ENCODE measurements around the gene PCYT2. TPM values are rescaled to one million over a fixed set of nuclear protein-coding genes. Genes with fewer than 3 reads are reported as not detected.

The PCYT2 gene
- total RNA-seq, 1 donor from 2014 or later, result 27.6 TPM

DNA sequence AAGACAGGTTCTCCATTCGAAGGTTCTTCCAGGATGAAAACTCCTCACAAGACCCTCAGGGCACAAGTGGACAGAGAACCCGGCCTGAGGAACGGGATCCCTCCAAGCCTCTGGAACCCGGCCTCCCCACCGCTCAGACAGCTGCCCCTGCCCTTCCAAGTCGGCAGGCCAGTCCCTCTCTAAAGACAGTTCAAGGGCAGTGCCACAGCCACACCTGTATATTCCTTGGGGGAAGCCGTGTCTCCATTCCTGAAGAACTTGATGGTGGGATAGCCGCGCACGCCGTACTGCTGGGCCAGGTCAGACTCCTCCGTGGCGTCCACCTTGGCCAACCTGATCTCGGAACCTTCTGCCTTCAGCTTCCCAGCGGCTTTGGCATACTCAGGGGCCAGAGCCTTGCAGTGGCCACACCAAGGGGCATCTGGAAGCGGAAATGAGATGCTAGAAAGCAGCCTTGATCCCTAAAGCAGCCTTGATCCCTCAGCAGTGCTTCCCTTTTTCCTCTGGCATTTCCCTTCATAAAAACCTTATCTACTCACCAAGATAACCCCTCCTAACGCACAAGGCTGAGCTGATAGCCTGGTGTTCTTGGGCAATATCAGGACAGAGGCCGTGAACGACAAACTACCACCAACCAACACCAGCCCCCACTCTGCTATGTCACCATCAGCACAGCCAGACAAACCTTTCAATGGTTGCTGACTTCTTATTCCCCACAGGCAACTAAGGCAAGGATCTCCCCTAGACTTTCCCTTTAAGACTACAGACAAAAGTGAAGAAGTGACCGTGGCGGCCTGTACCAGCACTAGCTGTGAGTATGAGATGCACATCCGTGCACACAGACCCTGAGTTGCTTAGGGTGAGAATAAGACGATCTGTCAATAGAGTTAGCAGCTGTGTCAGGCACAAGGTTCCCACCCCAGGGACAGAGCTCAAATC, 52.0 kb downstream of the PCYT2 start:
- peak; percentile 21 to 38 for DNase-seq (ENCODE audit: low read depth in 2 of 2)

DNA sequence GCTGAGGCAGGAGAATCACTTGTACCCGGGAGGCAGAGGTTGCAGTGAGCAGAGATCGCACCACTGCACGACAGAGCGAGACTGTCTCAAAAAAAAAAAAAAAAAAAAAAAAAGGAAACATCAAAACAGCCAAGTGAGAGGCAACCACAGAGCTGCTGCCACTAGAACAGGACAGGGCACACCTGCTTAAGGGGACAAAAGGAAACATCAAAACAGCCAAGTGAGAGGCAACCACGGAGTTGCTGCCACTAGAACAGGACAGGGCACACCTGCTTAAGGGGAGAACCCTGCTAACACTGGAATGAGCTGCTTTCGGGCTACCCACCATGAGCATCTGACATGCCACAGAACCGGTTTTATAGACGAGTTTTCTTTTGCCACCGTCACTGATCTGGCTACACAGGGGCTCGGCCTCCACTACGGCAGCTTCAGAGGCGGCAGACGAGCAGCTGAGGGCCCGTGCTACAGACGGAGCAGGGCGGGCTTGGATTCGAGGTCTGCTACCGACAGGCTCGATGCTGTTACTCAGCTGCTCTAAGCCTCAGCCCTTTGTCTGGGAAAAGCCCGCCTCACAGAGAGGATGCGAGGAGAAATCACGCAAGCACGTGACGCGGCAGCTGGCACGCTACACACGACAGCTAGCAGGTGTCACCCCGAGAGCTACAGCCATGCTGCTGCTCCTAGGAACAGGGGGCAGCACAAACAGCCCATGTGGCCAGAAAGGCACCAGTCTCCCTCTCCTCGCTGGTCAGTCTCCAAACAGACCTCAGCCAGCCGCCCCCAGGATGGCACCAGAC, 52.8 kb downstream of the PCYT2 start:
- DNase-seq (ENCODE audit: low read depth in 2 of 2), result no peak

DNA sequence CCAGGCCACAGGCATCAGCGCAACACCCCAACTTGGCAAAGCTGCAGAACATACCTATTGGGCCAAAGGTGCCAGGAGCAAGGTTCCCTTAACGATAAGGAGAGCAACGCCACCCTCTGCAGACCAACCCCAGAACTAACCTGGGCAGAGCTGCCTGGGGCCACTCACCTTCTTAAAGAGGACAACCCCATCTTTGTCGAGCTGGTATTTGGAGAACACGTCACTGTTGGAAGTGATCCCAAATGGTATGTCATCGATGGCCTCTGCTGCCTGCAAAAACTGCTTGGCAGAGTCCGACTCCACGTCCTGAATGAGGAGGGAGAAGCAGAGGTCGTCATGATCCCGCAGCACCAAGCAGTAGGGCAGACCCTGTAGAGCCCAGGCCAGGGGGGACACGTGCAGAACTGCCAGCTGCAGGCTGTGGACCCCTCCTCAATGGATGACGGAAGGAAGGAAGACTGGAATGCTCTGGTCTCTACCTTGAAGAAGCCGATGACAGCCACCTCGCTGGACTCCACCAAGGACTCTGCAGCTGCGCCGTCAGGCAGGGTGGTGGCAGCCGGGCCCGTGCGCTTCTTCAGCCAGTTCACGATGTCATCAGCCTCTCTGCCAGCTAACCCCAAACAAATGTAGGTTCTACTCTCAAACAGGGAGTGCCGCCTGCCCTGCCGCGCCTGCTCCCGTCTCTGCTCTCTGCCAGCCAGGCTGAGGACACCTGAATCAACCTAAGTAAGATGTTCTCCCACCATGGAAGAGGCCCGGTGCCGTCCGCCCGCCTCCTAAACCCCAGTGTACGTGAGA, 56.0 kb downstream of the PCYT2 start:
- DNase-seq (ENCODE audit: low read depth in 2 of 2), result no peak

GRCh38 chr17:81852237-81852636, 59.0 kb downstream of the PCYT2 start:
- DNase-seq (ENCODE audit: low read depth in 2 of 2), result no peak

DNA sequence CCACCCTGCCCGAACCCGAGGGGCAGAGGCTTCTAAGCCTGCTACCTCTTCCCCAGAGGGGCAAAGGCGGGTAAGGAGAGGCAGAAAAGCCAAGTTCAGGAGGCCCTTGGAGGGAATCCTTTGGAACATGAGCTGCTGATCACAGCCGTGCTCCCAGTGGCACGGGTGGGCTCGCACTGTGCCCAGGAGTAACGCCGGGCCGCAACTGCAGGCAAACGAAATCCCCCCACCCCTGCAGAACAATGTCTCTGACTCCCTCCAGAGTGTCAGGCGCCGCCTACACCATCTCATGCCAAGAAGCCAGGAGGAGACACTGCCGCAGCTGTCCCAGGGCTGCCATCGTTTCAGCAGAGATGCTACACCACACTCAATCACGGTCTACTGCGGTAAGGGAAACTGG, 59.8 kb downstream of the PCYT2 start:
- DNase-seq (ENCODE audit: low read depth in 2 of 2), result no peak

Other genes with a start within 250 kb of the PCYT2 start
- 21.4 and 30.4 TPM in 2 replicates for gene OXLD1, start 244.8 kb downstream of the PCYT2 start, total RNA-seq
- gene CCDC137, start 244.7 kb downstream of the PCYT2 start, total RNA-seq, result 5.7 and 6.9 TPM in 2 replicates
- 28.6 and 29.4 TPM in 2 replicates for gene ARL16, start 227.6 kb downstream of the PCYT2 start, total RNA-seq
- 43.2 and 45.2 TPM in 2 replicates for gene HGS, start 227.4 kb downstream of the PCYT2 start, total RNA-seq
- 7.8 and 8.7 TPM in 2 replicates for gene MRPL12, start 208.0 kb downstream of the PCYT2 start, total RNA-seq
- 6.7 and 11.8 TPM in 2 replicates for gene SLC25A10, start 199.1 kb downstream of the PCYT2 start, total RNA-seq
- not detected in 2 replicates for gene GCGR, start 107.2 kb downstream of the PCYT2 start, total RNA-seq
- 93.7 and 178 TPM in 2 replicates for gene MCRIP1, start 78.1 kb downstream of the PCYT2 start, total RNA-seq
- not detected in 2 replicates for gene PPP1R27, start 76.3 kb downstream of the PCYT2 start, total RNA-seq
- 504 and 688 TPM in 2 replicates for gene P4HB, start 50.9 kb downstream of the PCYT2 start, total RNA-seq
- 91.7 and 92.9 TPM in 2 replicates for gene ARHGDIA, start 40.1 kb downstream of the PCYT2 start, total RNA-seq
- gene ALYREF, start 19.8 kb downstream of the PCYT2 start, total RNA-seq, result 107 and 136 TPM in 2 replicates
- 102 and 112 TPM in 2 replicates for gene ANAPC11, start 19.7 kb downstream of the PCYT2 start, total RNA-seq
- gene NPB, start 9.2 kb downstream of the PCYT2 start, total RNA-seq, result under 0.01 TPM in 1 of 2 replicates, not detected in the other
- gene SIRT7, start 6.8 kb upstream of the PCYT2 start, total RNA-seq, result 11.3 and 13.1 TPM in 2 replicates
- gene MAFG, start 16.3 kb upstream of the PCYT2 start, total RNA-seq, result 9.2 and 17.1 TPM in 2 replicates
- 52.3 and 60.9 TPM in 2 replicates for gene PYCR1, start 25.9 kb upstream of the PCYT2 start, total RNA-seq
- not detected in 2 replicates for gene MYADML2, start 35.8 kb upstream of the PCYT2 start, total RNA-seq
- under 0.01 TPM in 2 replicates for gene NOTUM, start 49.8 kb upstream of the PCYT2 start, total RNA-seq
- gene ASPSCR1, start 66.2 kb upstream of the PCYT2 start, total RNA-seq, result 17.7 and 23.2 TPM in 2 replicates
- gene CENPX, start 111.5 kb upstream of the PCYT2 start, total RNA-seq, result 30.1 and 31.5 TPM in 2 replicates
- 7.6 and 8.3 TPM in 2 replicates for gene LRRC45, start 111.9 kb upstream of the PCYT2 start, total RNA-seq
- 9.7 and 18.3 TPM in 2 replicates for gene RAC3, start 120.3 kb upstream of the PCYT2 start, total RNA-seq
- gene DCXR, start 126.3 kb upstream of the PCYT2 start, total RNA-seq, result 35.5 and 37.7 TPM in 2 replicates
- gene RFNG, start 140.4 kb upstream of the PCYT2 start, total RNA-seq, result 10.0 and 16.3 TPM in 2 replicates
- 61.9 and 64.1 TPM in 2 replicates for gene GPS1, start 140.5 kb upstream of the PCYT2 start, total RNA-seq
- 30.7 and 35.5 TPM in 2 replicates for gene DUS1L, start 154.4 kb upstream of the PCYT2 start, total RNA-seq
- gene FASN, start 186.8 kb upstream of the PCYT2 start, total RNA-seq, result 35.1 and 43.4 TPM in 2 replicates

Measured in lung microvascular endothelial cell (primary cell).